Nephron progenitor cell (in vitro differentiated cells): Measurements from ENCODE around the gene ADPRHL1.

Experiments
- DNase-seq: peaks from one replicate; pipeline ENCODE4 v3.0.0; 2021
- H3K27ac Mint-ChIP-seq: 2 replicates; pipeline ENCODE4 v1.8.0; 2021; ENCODE audit warnings: mild to moderate bottlenecking, moderate library complexity, mixed read lengths
- H3K27me3 Mint-ChIP-seq: 2 replicates; pipeline ENCODE4 v1.8.0; 2021; ENCODE audit warnings: mild to moderate bottlenecking, low read depth, mixed read lengths; ENCODE audit not compliant: poor library complexity
- H3K36me3 Mint-ChIP-seq: 2 replicates; pipeline ENCODE4 v1.8.0; 2021; ENCODE audit warnings: low read depth, mixed read lengths
- H3K4me1 Mint-ChIP-seq: 2 replicates; pipeline ENCODE4 v1.8.0; 2021; ENCODE audit warnings: mixed read lengths
- H3K4me3 Mint-ChIP-seq: 2 replicates; pipeline ENCODE4 v1.8.0; 2021; ENCODE audit warnings: mild to moderate bottlenecking, moderate library complexity, mixed read lengths
- H3K9me3 Mint-ChIP-seq: 2 replicates; pipeline ENCODE4 v1.8.0; 2021; ENCODE audit warnings: mild to moderate bottlenecking, moderate library complexity, mixed read lengths
- TF ChIP-seq, protein P1 (sequence below): fragments of 200-600 bp; sonication (generic); IDR thresholded peaks from 2 replicates; pipeline ENCODE4 v1.5.0; 2021; ENCODE audit warnings: antibody characterized with exemption

ADPRHL1 gene

DNA sequence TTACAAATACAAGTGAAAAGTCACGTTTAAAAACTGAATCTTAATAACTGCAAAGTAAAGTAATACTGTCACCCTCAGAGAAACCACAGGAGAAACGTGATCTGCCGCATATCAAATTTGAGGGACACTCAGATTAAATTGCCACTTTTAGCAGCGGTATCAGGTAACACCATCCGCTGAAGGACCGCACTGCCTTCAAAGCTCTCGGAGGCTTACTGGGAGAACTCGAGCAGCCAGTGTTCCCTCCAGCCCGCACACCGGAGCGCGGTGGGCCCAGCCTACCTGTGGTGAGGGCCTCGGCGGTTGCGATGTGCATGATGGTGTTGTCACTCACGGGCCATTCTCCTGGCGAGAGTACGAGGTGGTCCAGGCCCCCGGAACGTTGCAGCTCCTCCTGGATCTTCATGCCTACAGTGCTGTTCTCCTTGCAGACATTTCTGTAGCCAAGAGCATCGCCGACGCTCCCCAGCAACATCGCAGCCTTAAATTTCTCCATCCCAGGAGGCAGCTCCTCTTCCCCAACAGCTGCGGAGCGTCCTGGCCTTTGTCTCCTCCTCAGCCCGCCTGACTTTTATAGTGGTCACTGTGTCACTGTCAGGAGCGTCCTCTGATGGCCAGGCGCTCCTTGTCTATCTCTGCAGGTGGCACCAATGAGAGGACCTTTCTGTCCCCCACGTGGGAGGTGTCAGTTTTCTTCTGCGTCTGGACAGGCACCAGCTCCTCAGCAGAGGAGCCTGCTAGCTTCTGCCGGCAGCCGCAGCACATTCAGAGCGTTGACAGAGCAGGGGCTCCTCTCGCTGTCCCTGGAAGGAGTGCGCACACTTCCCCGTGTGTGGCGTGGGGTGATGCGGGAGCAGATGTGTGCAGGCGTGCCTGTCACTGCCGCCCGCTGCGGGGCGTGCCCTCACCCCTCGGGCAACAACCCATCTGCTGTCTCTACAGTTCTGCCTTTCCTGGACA lies at the start of gene ADPRHL1:
Gene ADPRHL1, minus strand, starts transcription at position 547 of the 960 bp plus-strand sequence. Its CDS starts 51 bp downstream, at position 496.
- peak; percentile 42 for DNase-seq
- peaks cover 46% of the 10 kb centered on the region for H3K4me1 Mint-ChIP-seq
- TF ChIP-seq, protein P1, sequence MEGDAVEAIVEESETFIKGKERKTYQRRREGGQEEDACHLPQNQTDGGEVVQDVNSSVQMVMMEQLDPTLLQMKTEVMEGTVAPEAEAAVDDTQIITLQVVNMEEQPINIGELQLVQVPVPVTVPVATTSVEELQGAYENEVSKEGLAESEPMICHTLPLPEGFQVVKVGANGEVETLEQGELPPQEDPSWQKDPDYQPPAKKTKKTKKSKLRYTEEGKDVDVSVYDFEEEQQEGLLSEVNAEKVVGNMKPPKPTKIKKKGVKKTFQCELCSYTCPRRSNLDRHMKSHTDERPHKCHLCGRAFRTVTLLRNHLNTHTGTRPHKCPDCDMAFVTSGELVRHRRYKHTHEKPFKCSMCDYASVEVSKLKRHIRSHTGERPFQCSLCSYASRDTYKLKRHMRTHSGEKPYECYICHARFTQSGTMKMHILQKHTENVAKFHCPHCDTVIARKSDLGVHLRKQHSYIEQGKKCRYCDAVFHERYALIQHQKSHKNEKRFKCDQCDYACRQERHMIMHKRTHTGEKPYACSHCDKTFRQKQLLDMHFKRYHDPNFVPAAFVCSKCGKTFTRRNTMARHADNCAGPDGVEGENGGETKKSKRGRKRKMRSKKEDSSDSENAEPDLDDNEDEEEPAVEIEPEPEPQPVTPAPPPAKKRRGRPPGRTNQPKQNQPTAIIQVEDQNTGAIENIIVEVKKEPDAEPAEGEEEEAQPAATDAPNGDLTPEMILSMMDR, result no peak
- H3K27ac Mint-ChIP-seq, result peak within 1 kb of the TSS; percentile 98
- H3K9me3 Mint-ChIP-seq, result no peaks in the 10 kb centered on the region
- peak within 1 kb of the TSS; percentile 55 for H3K4me3 Mint-ChIP-seq
- H3K27me3 Mint-ChIP-seq, result peaks cover 4% of the 10 kb centered on the region
- H3K36me3 Mint-ChIP-seq, result peaks cover 50% of the 10 kb centered on the region

DNA sequence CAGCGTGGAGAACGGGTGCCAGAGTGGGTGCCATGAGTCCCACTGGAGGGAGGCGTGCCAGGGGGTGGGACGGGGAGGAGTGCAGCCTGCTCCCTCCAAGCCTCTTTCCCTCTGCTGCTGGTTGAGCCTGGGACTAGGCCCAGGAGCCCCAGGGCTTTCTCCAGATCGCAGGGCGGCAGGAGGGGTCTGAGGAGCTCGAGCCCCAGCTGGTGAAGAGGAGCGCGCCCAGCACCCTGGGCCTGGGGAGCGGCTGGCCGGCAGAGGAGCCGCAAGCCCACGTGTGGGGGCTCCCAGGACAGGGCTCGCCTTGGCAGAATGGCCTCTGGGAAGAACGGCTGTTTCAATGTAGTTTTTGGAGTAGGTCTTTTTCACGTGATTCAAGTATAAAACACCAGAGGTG lies 49.4 kb upstream of the ADPRHL1 start:
- TF ChIP-seq, protein P1, result no peak
- H3K9me3 Mint-ChIP-seq, result no peaks in the 10 kb centered on the region
- H3K27ac Mint-ChIP-seq, result no peak overlapping the region
- H3K4me1 Mint-ChIP-seq, result peaks cover 30% of the 10 kb centered on the region
- DNase-seq, result no peak
- H3K36me3 Mint-ChIP-seq, result peaks cover 59% of the 10 kb centered on the region
- no peaks in the 10 kb centered on the region for H3K27me3 Mint-ChIP-seq
- no peak overlapping the region for H3K4me3 Mint-ChIP-seq

GRCh38 chr13:113500530-113501265 lies 47.4 kb upstream of the ADPRHL1 start:
- DNase-seq, result no peak
- peaks cover 24% of the 10 kb centered on the region for H3K4me1 Mint-ChIP-seq
- no peak overlapping the region for H3K4me3 Mint-ChIP-seq
- no peak overlapping the region for H3K27ac Mint-ChIP-seq
- TF ChIP-seq, protein P1, result no peak
- H3K9me3 Mint-ChIP-seq, result no peaks in the 10 kb centered on the region
- H3K36me3 Mint-ChIP-seq, result peaks cover 66% of the 10 kb centered on the region
- no peaks in the 10 kb centered on the region for H3K27me3 Mint-ChIP-seq

- DNase-seq, result no peak
- H3K36me3 Mint-ChIP-seq, result peaks cover 60% of the 10 kb centered on the region
Observed at GRCh38 chr13:113499936-113500335, 46.6 kb upstream of the ADPRHL1 start.

GRCh38 chr13:113498905-113499304 lies 45.6 kb upstream of the ADPRHL1 start:
- no peaks in the 10 kb centered on the region for H3K27me3 Mint-ChIP-seq
- H3K4me1 Mint-ChIP-seq, result peaks cover 32% of the 10 kb centered on the region
- H3K27ac Mint-ChIP-seq, result peak overlapping the region; percentile 36
- DNase-seq, result no peak
- no peaks in the 10 kb centered on the region for H3K9me3 Mint-ChIP-seq
- TF ChIP-seq, protein P1, result no peak
- H3K36me3 Mint-ChIP-seq, result peaks cover 52% of the 10 kb centered on the region
- H3K4me3 Mint-ChIP-seq, result no peak overlapping the region

More at GRCh38 chr13:113499936-113500335, 46.6 kb upstream of the ADPRHL1 start:
- H3K27me3 Mint-ChIP-seq, result no peaks in the 10 kb centered on the region
- no peak overlapping the region for H3K27ac Mint-ChIP-seq
- peaks cover 24% of the 10 kb centered on the region for H3K4me1 Mint-ChIP-seq
- H3K4me3 Mint-ChIP-seq, result no peak overlapping the region
- H3K9me3 Mint-ChIP-seq, result no peaks in the 10 kb centered on the region
- TF ChIP-seq, protein P1, result no peak
